NCI-H1694 (cell line): ENCODE measurements around the gene ZNF177.

ENCODE experiments used
- DNase-seq: peaks from one replicate; lab custom pipeline; 2025; lab: John Stamatoyannopoulos, UW

ZNF177 gene

DNA sequence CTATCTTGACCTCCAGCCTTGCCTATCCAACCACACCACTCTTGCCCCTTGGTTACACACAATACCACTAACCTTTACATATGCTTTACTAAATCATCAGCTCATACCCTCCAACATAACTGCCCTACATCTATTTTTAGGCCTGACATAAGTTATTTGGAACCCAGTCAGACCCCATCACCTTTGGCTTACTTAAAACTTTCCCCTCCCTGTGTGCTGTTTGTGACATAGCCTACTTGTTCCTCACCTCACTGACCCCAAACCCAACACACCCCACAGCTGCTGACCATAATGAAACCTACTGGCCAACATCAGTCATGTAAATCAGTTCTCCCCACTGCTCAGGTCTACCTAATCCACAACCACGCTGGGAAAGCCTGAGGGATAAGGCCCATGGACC, 67.6 kb downstream of the ZNF177 start:
- DNase-seq = no peak

GRCh38 chr19:9431475-9431874, 68.7 kb downstream of the ZNF177 start:
- no peak for DNase-seq
